HG03565 (cell line): ENCODE results near the gene TCP10L.
"Not testable (repeated sequence)": the region's sequence is repeated elsewhere in the genome, so short reads cannot be mapped to it uniquely, and the experiment has no call there.

ENCODE experiments used
- ATAC-seq: cut with Tn5 transposase; IDR thresholded peaks from one replicate; pipeline ENCODE4 v1.9.1; 2021; ENCODE audit warnings: mild to moderate bottlenecking, moderate library complexity; ENCODE audit not compliant: unreplicated experiment

The TCP10L gene

DNA sequence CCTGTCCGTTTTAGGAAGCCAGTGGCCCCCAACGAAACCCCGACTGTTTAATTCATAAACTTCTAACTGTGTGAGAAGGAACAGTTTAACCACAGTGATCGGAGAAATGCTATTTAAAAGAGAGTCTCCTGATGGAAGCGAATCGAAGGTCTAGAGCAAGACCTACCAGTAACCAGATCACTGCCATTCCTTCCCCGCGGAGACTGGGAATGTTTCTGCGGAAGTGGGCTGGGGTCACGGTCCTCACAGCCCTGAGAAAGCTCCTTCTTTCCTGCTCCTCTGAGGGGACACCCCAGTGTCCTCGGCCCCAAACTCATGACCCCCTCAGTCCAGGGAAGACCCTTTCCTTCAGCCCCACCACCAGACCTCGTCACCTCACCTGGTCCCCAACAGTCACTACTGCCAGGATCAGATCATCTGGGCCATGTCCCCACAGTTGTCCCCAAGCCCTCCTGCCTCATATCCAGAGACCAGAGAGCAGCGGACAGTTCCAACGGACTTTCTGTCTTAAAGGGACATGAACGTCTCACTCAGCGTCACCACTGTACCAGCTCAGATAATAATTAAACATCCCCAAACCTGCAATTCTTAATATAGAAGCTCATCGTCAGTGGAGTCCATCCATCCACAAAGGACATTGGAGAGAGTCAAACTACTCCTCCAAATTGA, at the start of gene TCP10L:
TCP10L (minus strand) TSS at position 482 of the 669 bp plus-strand sequence. CDS start 1,219 bp downstream, outside the sequence.
- ATAC-seq: no peak

DNA sequence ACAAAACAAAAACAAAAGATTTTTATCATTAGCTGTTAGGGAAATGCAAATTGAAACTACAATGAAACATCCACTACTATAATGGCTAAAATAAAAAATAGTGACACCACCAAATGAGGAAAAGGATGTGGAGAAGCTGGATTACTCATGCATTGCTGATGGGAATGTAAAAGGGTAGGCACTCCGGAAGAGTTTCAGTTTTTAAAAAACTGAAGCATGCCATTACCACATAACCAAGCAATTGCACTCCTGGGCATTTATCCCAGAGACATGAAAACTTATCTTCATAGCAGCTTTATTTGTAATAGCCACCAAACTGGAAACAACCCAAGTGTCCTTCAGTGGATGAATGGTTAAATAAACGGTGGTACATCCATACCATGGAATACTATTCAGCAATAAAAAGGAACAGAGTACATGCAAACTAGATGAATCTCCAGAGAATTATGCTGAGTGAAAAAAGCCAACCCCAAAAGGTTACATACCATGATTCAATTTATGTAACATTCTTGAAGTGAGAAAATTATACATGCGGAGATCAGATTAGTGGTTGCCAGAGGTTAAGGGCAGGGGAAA, 41.4 kb upstream of the TCP10L start:
- no peak for ATAC-seq

GRCh38 chr21:32618218-32618617, 32.9 kb upstream of the TCP10L start:
- not testable (repeated sequence) for ATAC-seq

DNA sequence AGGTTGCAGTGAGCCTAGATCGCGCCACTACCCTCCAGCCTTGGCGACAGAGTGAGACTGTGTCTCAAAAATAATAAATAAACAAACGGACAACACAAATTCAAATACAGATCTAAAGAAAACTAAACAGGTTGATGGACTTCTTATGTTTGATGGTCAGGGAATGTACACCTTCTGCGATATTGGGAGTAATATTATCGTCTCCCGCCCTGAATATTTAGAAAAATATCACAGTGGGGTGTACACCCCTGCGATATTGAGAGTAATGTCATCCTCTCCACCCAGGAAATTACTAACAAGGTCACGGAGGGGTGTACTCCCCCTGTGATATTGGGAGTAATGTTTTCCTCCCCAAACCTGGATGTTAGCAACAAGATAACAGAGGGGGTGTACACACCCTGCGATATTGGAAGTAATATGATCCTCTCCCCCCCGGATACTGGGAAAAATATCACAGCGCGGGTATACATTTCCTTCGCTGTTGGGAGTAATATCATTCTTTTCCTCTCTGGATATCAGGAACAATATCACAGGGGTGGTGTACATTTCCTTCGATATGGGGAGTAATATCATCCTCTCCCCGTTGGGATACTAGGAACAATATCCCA, 28.2 kb upstream of the TCP10L start:
- no peak for ATAC-seq

DNA sequence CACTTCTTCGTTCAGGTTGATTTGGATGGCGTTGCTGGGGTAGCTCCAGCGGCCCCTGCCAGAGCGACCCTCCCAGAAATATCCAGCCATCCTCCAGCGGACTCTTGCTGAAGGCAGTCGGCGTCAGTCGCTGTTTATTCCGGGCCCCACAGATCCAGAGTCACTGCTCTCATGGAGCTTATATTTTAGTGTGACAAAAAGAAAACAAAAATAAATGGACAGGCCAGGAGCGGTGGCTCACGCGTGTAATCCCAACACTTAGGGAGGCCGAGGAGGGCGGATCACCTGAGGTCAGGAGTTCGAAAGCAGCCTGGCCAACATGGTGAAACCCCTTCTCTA, 27.6 kb upstream of the TCP10L start:
- ATAC-seq: no peak

GRCh38 chr21:32612075-32612998, 27.0 kb upstream of the TCP10L start, which contains the start of gene CFAP298:
Gene CFAP298 (minus strand): TSS chr21:32612377. CDS start chr21:32612243, 134 bp downstream.
- peak; percentile 89 for ATAC-seq

DNA sequence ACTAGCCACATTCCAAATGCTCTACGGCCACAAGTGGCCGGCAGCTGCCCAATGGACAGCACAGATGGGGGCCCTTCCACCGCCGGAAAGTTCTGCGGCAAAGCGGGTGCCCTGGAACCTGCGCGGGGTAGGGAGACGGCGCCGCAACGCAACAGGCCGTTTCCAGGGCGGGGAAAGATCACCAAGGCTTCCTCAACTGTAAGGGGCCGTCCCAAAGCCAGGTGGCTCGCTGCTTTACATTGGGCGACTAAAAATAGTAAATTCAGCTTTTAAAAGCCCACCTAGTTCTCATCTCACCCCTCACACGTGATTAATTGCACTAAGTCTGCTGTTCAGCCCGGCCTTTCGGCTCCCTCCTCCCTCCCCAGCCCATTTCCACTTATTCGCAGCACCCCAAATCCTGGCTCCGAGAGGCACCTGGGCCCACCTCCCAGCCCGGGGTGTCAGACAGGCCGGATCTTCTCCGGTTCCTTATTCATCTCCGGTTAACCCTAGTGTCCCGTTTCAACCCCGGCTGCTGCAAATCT, 26.2 kb upstream of the TCP10L start:
- ATAC-seq: no peak

DNA sequence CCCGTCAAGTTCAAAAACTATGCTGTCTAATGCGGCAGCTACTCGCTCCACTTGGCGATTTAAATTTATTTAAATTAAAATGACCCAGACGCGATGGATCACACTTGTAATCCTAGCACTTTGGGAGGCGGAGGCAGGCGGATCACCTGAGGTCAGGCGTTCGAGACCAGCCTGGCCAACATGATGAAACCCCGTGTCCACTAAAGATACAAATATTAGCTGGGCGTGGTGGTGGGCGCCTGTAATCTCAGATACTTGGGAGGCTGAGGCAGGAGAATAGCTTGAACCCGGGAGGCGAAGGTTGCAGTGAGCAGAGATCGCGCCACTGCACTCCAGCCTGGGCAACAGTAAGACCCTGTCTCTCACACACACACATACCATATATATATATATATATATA, 25.6 kb upstream of the TCP10L start:
- not testable (repeated sequence) for ATAC-seq

DNA sequence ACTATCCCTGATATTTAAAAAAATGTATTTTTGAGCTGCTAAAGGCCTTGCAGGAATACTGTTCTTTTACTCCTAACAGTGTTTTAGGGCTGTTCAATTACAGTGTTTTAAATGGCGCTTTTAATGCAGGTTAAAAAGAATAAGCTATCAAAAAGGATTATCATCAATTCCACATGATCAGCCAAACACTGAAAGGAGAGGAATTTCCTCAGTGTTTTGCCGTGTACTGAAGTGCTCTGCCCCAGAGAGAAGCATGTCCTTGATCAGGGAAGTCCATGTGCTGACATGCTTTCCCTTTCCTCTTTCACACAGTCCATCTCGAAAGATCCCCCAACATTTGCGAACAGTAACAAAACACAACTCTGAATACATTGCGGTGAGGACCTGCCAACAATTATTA, 23.5 kb upstream of the TCP10L start:
- no peak for ATAC-seq

- ATAC-seq: no peak
Observed at GRCh38 chr21:32605469-32605868, 20.1 kb upstream of the TCP10L start.

GRCh38 chr21:32604464-32604863, 19.1 kb upstream of the TCP10L start:
- no peak for ATAC-seq

DNA sequence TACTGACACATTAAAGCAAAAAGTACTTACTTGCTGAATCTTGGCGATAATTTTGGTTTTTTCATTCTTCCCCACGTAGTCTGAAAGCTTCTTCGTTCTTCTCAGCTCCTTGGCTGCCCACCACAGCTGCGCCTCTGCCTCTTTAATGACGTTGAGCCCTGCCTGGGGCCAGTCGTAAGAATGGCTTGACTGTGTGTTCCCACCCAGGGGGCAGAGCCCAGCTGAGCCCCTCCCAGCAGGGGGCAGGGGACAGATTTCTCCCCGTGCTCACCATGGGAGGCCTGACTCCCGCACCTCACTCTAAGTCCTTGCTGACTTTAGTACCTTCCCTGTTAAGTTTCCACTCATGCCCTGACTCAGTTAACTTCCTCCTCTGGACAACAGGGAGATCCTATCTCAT, 17.8 kb upstream of the TCP10L start:
- ATAC-seq: no peak

- ATAC-seq: no peak
Observed at GRCh38 chr21:32602099-32602498, 16.8 kb upstream of the TCP10L start.

DNA sequence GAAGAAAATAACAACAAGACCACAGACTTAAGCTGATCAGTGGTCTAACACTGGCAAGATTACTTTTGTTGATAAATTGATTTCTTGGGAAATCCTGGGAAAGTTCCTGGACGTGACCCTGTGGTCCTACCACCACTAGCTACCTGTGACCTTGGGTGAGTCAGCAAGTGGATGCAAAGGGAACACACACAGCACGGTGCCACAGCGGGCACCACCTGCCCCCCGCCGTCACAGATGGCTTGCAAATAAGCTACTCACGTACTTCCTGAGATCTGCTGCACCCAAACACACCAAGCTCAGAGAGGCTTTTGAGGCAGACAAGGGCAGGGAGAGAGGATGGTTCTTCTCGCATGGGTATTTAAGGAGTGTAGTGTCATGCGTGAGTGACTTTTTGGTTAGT, 14.2 kb upstream of the TCP10L start:
- ATAC-seq: no peak

DNA sequence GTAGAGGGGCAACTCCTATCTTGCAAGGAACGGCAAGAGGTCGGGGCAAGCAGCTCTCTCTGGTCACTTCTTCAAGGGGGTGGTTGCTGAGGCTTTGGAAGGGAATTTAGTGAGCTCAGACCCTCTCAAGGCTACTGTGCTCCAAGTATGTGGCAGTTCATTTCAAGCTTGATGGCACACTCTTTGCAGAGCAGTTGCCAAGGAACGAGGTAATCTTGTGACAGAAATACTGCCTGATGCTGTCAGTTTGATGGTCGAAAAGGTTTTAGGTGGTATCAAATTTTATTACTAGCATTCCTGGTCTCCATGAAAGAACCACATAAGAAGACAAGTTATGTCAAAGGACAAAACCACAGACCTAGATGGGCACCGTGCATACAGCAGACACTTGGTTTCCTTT, 13.8 kb upstream of the TCP10L start:
- no peak for ATAC-seq

GRCh38 chr21:32597205-32597604, 11.9 kb upstream of the TCP10L start:
- ATAC-seq: no peak

DNA sequence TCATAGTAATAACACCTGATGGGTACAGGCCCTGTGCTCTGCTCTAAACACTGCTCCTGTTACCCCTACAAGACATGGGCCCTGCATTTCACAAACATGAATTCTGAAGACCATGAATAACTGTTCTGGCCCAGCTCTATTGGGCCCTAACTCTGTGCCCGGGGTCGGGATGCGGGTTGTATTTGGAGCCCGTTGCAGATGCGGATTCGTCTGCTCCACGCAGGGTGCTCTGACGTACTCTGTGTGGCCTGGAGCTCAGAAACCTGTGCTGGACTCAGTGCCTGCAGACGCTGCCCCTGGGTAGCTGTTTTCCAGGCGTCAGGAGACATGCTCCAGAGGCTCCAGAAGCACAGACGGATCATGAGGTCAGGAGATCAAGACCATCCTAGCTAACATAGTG, 10.1 kb upstream of the TCP10L start:
- no peak for ATAC-seq

GRCh38 chr21:32593690-32594089, 8.4 kb upstream of the TCP10L start:
- no peak for ATAC-seq

- no peak for ATAC-seq
Observed at GRCh38 chr21:32592929-32593502, 7.7 kb upstream of the TCP10L start.

DNA sequence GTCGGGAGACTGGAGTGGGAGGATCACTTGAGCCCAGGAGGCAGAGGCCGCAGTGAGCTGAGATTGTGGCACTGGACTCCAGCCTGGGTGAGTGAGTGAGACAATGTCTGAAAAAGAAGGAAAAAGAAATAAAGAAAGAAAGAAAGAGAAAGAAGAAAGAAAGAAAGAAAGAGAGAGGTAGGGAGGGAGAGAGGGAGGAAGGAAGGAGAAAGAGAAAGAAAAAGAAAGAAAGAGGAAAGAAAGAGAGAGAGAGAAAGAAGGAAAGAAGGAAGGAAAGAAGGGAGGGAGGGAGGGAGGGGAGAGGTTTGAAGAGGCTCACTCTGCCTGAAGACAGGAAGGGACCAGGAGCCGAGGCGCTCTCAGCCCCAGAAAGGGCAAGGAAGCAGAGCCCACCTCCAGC, 4.8 kb upstream of the TCP10L start:
- no peak for ATAC-seq

GRCh38 chr21:32587651-32588050, 2.3 kb upstream of the TCP10L start:
- no peak for ATAC-seq
